ENCODE data around the gene QKI.
"Not testable (repeated sequence)": the region's sequence is repeated elsewhere in the genome, so short reads cannot be mapped to it uniquely, and the experiment has no call there.

The QKI gene

GRCh38 chr6:163588220-163588919 lies 173.9 kb downstream of the QKI start:
- no peaks in the 10 kb centered on the region for H3K27me3 ChIP-seq (ENCODE audit: control insufficient read depth, insufficient read depth, low read length)
- H3K27ac ChIP-seq (ENCODE audit: low read length) = no peak overlapping the region
- H3K9ac ChIP-seq (ENCODE audit: low read length) = no peak overlapping the region
- no peaks in the 10 kb centered on the region for H3K36me3 ChIP-seq (ENCODE audit: control insufficient read depth, low read depth, low read length)
- H3K9me3 ChIP-seq (ENCODE audit: control insufficient read depth, low read depth, low read length) = no peaks in the 10 kb centered on the region
- H3K4me1 ChIP-seq (ENCODE audit: control insufficient read depth, low read depth, low read length) = peaks cover 4% of the 10 kb centered on the region
- H3K4me3 ChIP-seq (ENCODE audit: low read length) = no peak overlapping the region

- Histone ChIP-seq H3K27ac (ENCODE audit: low read length) (no peak overlapping the region), H3K4me3 (ENCODE audit: low read length) (no peak overlapping the region), H3K9ac (ENCODE audit: low read length) (no peak overlapping the region), H3K9me3 (ENCODE audit: control insufficient read depth, low read depth, low read length) (no peaks in the 10 kb centered on the region), H3K36me3 (ENCODE audit: control insufficient read depth, low read depth, low read length) (no peaks in the 10 kb centered on the region), H3K4me1 (ENCODE audit: control insufficient read depth, low read depth, low read length) (peaks cover 4% of the 10 kb centered on the region), H3K27me3 (ENCODE audit: control insufficient read depth, insufficient read depth, low read length) (no peaks in the 10 kb centered on the region)
Observed at GRCh38 chr6:163589387-163589786, 174.9 kb downstream of the QKI start.

GRCh38 chr6:163590132-163590531 lies 175.6 kb downstream of the QKI start:
- H3K4me3 ChIP-seq (ENCODE audit: low read length); H3K9ac ChIP-seq (ENCODE audit: low read length); H3K9me3 ChIP-seq (ENCODE audit: control insufficient read depth, low read depth, low read length); H3K27me3 ChIP-seq (ENCODE audit: control insufficient read depth, insufficient read depth, low read length); H3K36me3 ChIP-seq (ENCODE audit: control insufficient read depth, low read depth, low read length); H3K4me1 ChIP-seq (ENCODE audit: control insufficient read depth, low read depth, low read length); H3K27ac ChIP-seq (ENCODE audit: low read length): not testable (repeated sequence)

- Histone ChIP-seq H3K9ac (ENCODE audit: low read length) (no peak overlapping the region), H3K27me3 (ENCODE audit: control insufficient read depth, insufficient read depth, low read length) (no peaks in the 10 kb centered on the region), H3K27ac (ENCODE audit: low read length) (no peak overlapping the region), H3K36me3 (ENCODE audit: control insufficient read depth, low read depth, low read length) (no peaks in the 10 kb centered on the region), H3K9me3 (ENCODE audit: control insufficient read depth, low read depth, low read length) (no peaks in the 10 kb centered on the region), H3K4me3 (ENCODE audit: low read length) (no peak overlapping the region), H3K4me1 (ENCODE audit: control insufficient read depth, low read depth, low read length) (peaks cover 4% of the 10 kb centered on the region)
Observed at GRCh38 chr6:163592872-163593271, 178.4 kb downstream of the QKI start.

GRCh38 chr6:163596174-163596573 lies 181.7 kb downstream of the QKI start:
- no peaks in the 10 kb centered on the region for H3K36me3 ChIP-seq (ENCODE audit: control insufficient read depth, low read depth, low read length)

GRCh38 chr6:163599136-163599535 lies 184.6 kb downstream of the QKI start:
- Histone ChIP-seq H3K36me3 (ENCODE audit: control insufficient read depth, low read depth, low read length) (no peaks in the 10 kb centered on the region), H3K9me3 (ENCODE audit: control insufficient read depth, low read depth, low read length) (no peaks in the 10 kb centered on the region), H3K9ac (ENCODE audit: low read length) (no peak overlapping the region), H3K4me1 (ENCODE audit: control insufficient read depth, low read depth, low read length) (no peaks in the 10 kb centered on the region), H3K4me3 (ENCODE audit: low read length) (no peak overlapping the region), H3K27ac (ENCODE audit: low read length) (no peak overlapping the region), H3K27me3 (ENCODE audit: control insufficient read depth, insufficient read depth, low read length) (no peaks in the 10 kb centered on the region)

More at GRCh38 chr6:163596174-163596573, 181.7 kb downstream of the QKI start:
- peaks cover 4% of the 10 kb centered on the region for H3K4me1 ChIP-seq (ENCODE audit: control insufficient read depth, low read depth, low read length)
- no peak overlapping the region for H3K9ac ChIP-seq (ENCODE audit: low read length)
- no peaks in the 10 kb centered on the region for H3K27me3 ChIP-seq (ENCODE audit: control insufficient read depth, insufficient read depth, low read length)
- H3K4me3 ChIP-seq (ENCODE audit: low read length) = no peak overlapping the region
- no peaks in the 10 kb centered on the region for H3K9me3 ChIP-seq (ENCODE audit: control insufficient read depth, low read depth, low read length)
- no peak overlapping the region for H3K27ac ChIP-seq (ENCODE audit: low read length)

GRCh38 chr6:163599684-163600083 lies 185.2 kb downstream of the QKI start:
- Histone ChIP-seq H3K4me3 (ENCODE audit: low read length) (no peak overlapping the region), H3K9ac (ENCODE audit: low read length) (no peak overlapping the region), H3K27me3 (ENCODE audit: control insufficient read depth, insufficient read depth, low read length) (no peaks in the 10 kb centered on the region), H3K36me3 (ENCODE audit: control insufficient read depth, low read depth, low read length) (no peaks in the 10 kb centered on the region), H3K27ac (ENCODE audit: low read length) (no peak overlapping the region), H3K4me1 (ENCODE audit: control insufficient read depth, low read depth, low read length) (no peaks in the 10 kb centered on the region), H3K9me3 (ENCODE audit: control insufficient read depth, low read depth, low read length) (no peaks in the 10 kb centered on the region)

GRCh38 chr6:163600331-163600730 lies 185.8 kb downstream of the QKI start:
- Histone ChIP-seq H3K27ac (ENCODE audit: low read length) (no peak overlapping the region), H3K27me3 (ENCODE audit: control insufficient read depth, insufficient read depth, low read length) (no peaks in the 10 kb centered on the region), H3K36me3 (ENCODE audit: control insufficient read depth, low read depth, low read length) (no peaks in the 10 kb centered on the region), H3K9me3 (ENCODE audit: control insufficient read depth, low read depth, low read length) (no peaks in the 10 kb centered on the region), H3K4me1 (ENCODE audit: control insufficient read depth, low read depth, low read length) (no peaks in the 10 kb centered on the region), H3K4me3 (ENCODE audit: low read length) (no peak overlapping the region), H3K9ac (ENCODE audit: low read length) (no peak overlapping the region)

- no peaks in the 10 kb centered on the region for H3K9me3 ChIP-seq (ENCODE audit: control insufficient read depth, low read depth, low read length)
- H3K4me3 ChIP-seq (ENCODE audit: low read length) = no peak overlapping the region
- no peak overlapping the region for H3K27ac ChIP-seq (ENCODE audit: low read length)
- no peak overlapping the region for H3K9ac ChIP-seq (ENCODE audit: low read length)
- H3K4me1 ChIP-seq (ENCODE audit: control insufficient read depth, low read depth, low read length) = no peaks in the 10 kb centered on the region
- H3K27me3 ChIP-seq (ENCODE audit: control insufficient read depth, insufficient read depth, low read length) = no peaks in the 10 kb centered on the region
- H3K36me3 ChIP-seq (ENCODE audit: control insufficient read depth, low read depth, low read length) = no peaks in the 10 kb centered on the region
Observed at GRCh38 chr6:163600781-163601180, 186.3 kb downstream of the QKI start.

GRCh38 chr6:163602851-163603250 lies 188.3 kb downstream of the QKI start:
- H3K27ac ChIP-seq (ENCODE audit: low read length) = no peak overlapping the region
- H3K4me3 ChIP-seq (ENCODE audit: low read length) = no peak overlapping the region
- H3K9ac ChIP-seq (ENCODE audit: low read length) = no peak overlapping the region
- H3K27me3 ChIP-seq (ENCODE audit: control insufficient read depth, insufficient read depth, low read length) = no peaks in the 10 kb centered on the region
- no peaks in the 10 kb centered on the region for H3K36me3 ChIP-seq (ENCODE audit: control insufficient read depth, low read depth, low read length)
- no peaks in the 10 kb centered on the region for H3K4me1 ChIP-seq (ENCODE audit: control insufficient read depth, low read depth, low read length)
- no peaks in the 10 kb centered on the region for H3K9me3 ChIP-seq (ENCODE audit: control insufficient read depth, low read depth, low read length)

GRCh38 chr6:163603395-163603794 lies 188.9 kb downstream of the QKI start:
- Histone ChIP-seq H3K27ac (ENCODE audit: low read length) (no peak overlapping the region), H3K9ac (ENCODE audit: low read length) (no peak overlapping the region), H3K4me3 (ENCODE audit: low read length) (no peak overlapping the region), H3K4me1 (ENCODE audit: control insufficient read depth, low read depth, low read length) (no peaks in the 10 kb centered on the region), H3K9me3 (ENCODE audit: control insufficient read depth, low read depth, low read length) (no peaks in the 10 kb centered on the region), H3K36me3 (ENCODE audit: control insufficient read depth, low read depth, low read length) (no peaks in the 10 kb centered on the region), H3K27me3 (ENCODE audit: control insufficient read depth, insufficient read depth, low read length) (no peaks in the 10 kb centered on the region)

- no peaks in the 10 kb centered on the region for H3K9me3 ChIP-seq (ENCODE audit: control insufficient read depth, low read depth, low read length)
- H3K27me3 ChIP-seq (ENCODE audit: control insufficient read depth, insufficient read depth, low read length) = no peaks in the 10 kb centered on the region
- H3K4me1 ChIP-seq (ENCODE audit: control insufficient read depth, low read depth, low read length) = no peaks in the 10 kb centered on the region
- H3K27ac ChIP-seq (ENCODE audit: low read length) = no peak overlapping the region
- no peaks in the 10 kb centered on the region for H3K36me3 ChIP-seq (ENCODE audit: control insufficient read depth, low read depth, low read length)
- no peak overlapping the region for H3K9ac ChIP-seq (ENCODE audit: low read length)
- H3K4me3 ChIP-seq (ENCODE audit: low read length) = no peak overlapping the region
Observed at GRCh38 chr6:163605385-163606097, 191.0 kb downstream of the QKI start.

Measured in iPS-18a (cell line).